ENCODE results near the gene ATP5IF1.

- TF ChIP-seq CTCF (conservative IDR thresholded peaks at IDR 0.05; ENCODE audit: low read length) (no peak), EZH2phosphoT487 (IDR thresholded peaks at IDR 0.05; ENCODE audit: borderline replicate concordance, low read depth, low read length) (no peak)
Observed at GRCh38 chr1:28259252-28259933, 23.5 kb downstream of the ATP5IF1 start, which contains the start of gene SESN2.
